GM23248 (cell line): ENCODE results near the gene NTNG1. TPM values are rescaled to one million over a fixed set of nuclear protein-coding genes. Genes with fewer than 3 reads are reported as not detected.
A peak's percentile ranks its signal among the peaks of the same experiment; 100 is the strongest.

Source experiments
- DNase-seq: peaks from one replicate; pipeline ENCODE4 v3.0.0-alpha.2; 2015
- H2AFZ ChIP-seq: fragments of 200-600 bp; sonication (generic); 2 replicates; pipeline ENCODE4 v1.6.1; 2016; ENCODE audit warnings: antibody characterized with exemption
- H3F3A ChIP-seq: fragments of 200-600 bp; sonication (generic); 2 replicates; pipeline ENCODE4 v1.6.1; 2016; ENCODE audit warnings: mild to moderate bottlenecking, antibody characterized with exemption, mixed run types; ENCODE audit not compliant: insufficient read depth
- H3K27ac ChIP-seq: fragments of 200-600 bp; sonication (generic); 2 replicates; pipeline ENCODE4 v1.5.1; 2016; ENCODE audit warnings: mild to moderate bottlenecking
- H3K27me3 ChIP-seq: fragments of 200-600 bp; sonication (generic); replicated peaks from 2 replicates; pipeline ENCODE4 v1.6.1; 2016; ENCODE audit warnings: mild to moderate bottlenecking; ENCODE audit not compliant: insufficient read depth
- H3K36me3 ChIP-seq: fragments of 200-600 bp; sonication (generic); 2 replicates; pipeline ENCODE4 v1.6.1; 2016; ENCODE audit warnings: low read depth, mild to moderate bottlenecking
- H3K4me1 ChIP-seq: fragments of 200-600 bp; sonication (generic); 2 replicates; pipeline ENCODE4 v1.6.1; 2016; ENCODE audit warnings: mild to moderate bottlenecking; ENCODE audit not compliant: insufficient read depth
- H3K4me2 ChIP-seq: fragments of 200-600 bp; sonication (generic); one replicate; pipeline ENCODE4 v1.6.1; 2016; ENCODE audit warnings: mild to moderate bottlenecking; ENCODE audit not compliant: unreplicated experiment
- H3K4me3 ChIP-seq: fragments of 200-600 bp; sonication (generic); 2 replicates; pipeline ENCODE4 v1.5.1; 2016; ENCODE audit warnings: mild to moderate bottlenecking
- H3K79me2 ChIP-seq: fragments of 200-600 bp; sonication (generic); 2 replicates; pipeline ENCODE4 v1.6.1; 2016; ENCODE audit warnings: mild to moderate bottlenecking; ENCODE audit not compliant: insufficient read depth
- H3K9ac ChIP-seq: fragments of 200-600 bp; sonication (generic); 2 replicates; pipeline ENCODE4 v1.6.1; 2016; ENCODE audit warnings: mild to moderate bottlenecking
- H3K9me2 ChIP-seq: fragments of 200-600 bp; sonication (generic); 2 replicates; pipeline ENCODE4 v1.6.1; 2016; ENCODE audit warnings: mixed run types, mild to moderate bottlenecking, moderate library complexity; ENCODE audit not compliant: insufficient read depth
- H3K9me3 ChIP-seq: fragments of 200-600 bp; sonication (generic); one replicate; pipeline ENCODE4 v1.6.1; 2017; ENCODE audit warnings: low read depth
- H4K20me1 ChIP-seq: fragments of 200-600 bp; sonication (generic); 2 replicates; pipeline ENCODE4 v1.6.0; 2016; ENCODE audit not compliant: insufficient read depth
- EZH2 ChIP-seq: fragments of 200-600 bp; sonication (generic); IDR thresholded peaks from 2 replicates; pipeline ENCODE4 v1.6.1; 2018; ENCODE audit warnings: antibody characterized with exemption, mild to moderate bottlenecking; ENCODE audit not compliant: insufficient read depth, poor library complexity, severe bottlenecking
- EZH2phosphoT487 ChIP-seq: fragments of 200-600 bp; sonication (generic); IDR thresholded peaks from 2 replicates; pipeline ENCODE4 v1.6.1; 2018; ENCODE audit warnings: antibody characterized with exemption, moderate library complexity, mild to moderate bottlenecking, low read depth; ENCODE audit not compliant: insufficient read depth
- WGBS, 2 experiments: methylation state at CpG; one replicate each; pipeline ENCODE4 v1.1.6; 2015 to 2017; ENCODE audit warnings: low lambda C conversion rate in 2 of 2, low coverage in 1 of 2; ENCODE audit errors: missing lambda C conversion rate in 2 of 2; 5-methylcytosine and 5-hydroxymethylcytosine counted together
- in situ Hi-C: fragments of 300-500 bp; cut with MboI; formaldehyde crosslinking; loops from 2 replicates; pipeline ENCODE4 v1.15.0; 2020
- polyA plus RNA-seq: library from polyadenylated mRNA; unstranded; fragments of >200 nt; fragmentation: Nextera tagmentation; extraction: Ambion mirVana; gene quantifications from 2 replicates; pipeline ENCODE4 v1.2.1, GENCODE V29; 2016
- total RNA-seq: library from RNA; depleted of rRNA; stranded (reverse); fragments of >200 nt; shearing (Covaris generic); gene quantifications from 2 replicates; pipeline ENCODE4 v1.2.3, GENCODE V29; 2014

NTNG1 gene
- total and polyA plus RNA-seq, 2 experiments from 2014 or later: 14.4 to 16.0 TPM

DNA sequence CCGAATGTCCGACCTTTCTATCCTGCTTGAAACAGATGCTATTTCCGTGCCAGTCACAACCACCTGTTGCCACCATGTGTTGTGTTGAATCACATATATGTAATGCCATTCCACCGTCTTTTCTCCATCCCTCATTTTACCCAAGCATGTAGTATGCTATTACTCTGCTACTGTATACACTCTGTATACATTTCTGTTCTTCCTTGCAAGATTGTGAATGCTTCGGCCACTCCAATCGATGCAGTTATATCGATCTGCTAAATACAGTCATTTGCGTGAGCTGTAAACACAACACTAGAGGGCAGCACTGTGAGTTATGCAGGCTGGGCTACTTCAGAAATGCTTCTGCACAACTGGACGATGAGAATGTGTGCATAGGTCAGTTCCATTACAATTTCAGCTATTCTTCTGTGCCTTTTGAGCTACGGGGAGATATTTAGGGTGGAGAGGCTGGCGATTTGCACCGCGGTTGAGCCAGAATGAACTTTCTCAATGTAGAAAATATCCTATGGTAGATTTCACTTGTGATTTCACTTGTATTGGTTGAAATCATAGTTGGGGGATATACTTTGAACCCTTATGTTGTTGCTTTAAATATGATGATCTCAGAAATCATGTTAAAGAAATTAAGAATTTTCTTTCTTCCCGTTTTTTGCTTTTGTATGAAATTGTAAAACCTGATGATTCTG, 289.8 kb downstream of the NTNG1 start:
- no peak overlapping the region for H3K4me2 ChIP-seq
- H3F3A ChIP-seq: no peaks in the 10 kb centered on the region
- no peaks in the 10 kb centered on the region for H3K9me2 ChIP-seq
- no peaks in the 10 kb centered on the region for H3K36me3 ChIP-seq
- H3K27me3 ChIP-seq: no peaks in the 10 kb centered on the region
- peaks cover 3% of the 10 kb centered on the region for H3K9me3 ChIP-seq
- no peak overlapping the region for H2AFZ ChIP-seq
- no peak overlapping the region for H3K27ac ChIP-seq
- TF ChIP-seq EZH2phosphoT487 (no peak), EZH2 (no peak)
- WGBS, 2 experiments: 90% methylated on average over 14 of the region's 14 CpGs
- H3K4me3 ChIP-seq: no peak overlapping the region
- H3K79me2 ChIP-seq: no peaks in the 10 kb centered on the region
- in situ Hi-C loops: no loop called here
- DNase-seq: peak; percentile 52
- H4K20me1 ChIP-seq: no peaks in the 10 kb centered on the region
- H3K4me1 ChIP-seq: no peaks in the 10 kb centered on the region
- H3K9ac ChIP-seq: no peak overlapping the region

DNA sequence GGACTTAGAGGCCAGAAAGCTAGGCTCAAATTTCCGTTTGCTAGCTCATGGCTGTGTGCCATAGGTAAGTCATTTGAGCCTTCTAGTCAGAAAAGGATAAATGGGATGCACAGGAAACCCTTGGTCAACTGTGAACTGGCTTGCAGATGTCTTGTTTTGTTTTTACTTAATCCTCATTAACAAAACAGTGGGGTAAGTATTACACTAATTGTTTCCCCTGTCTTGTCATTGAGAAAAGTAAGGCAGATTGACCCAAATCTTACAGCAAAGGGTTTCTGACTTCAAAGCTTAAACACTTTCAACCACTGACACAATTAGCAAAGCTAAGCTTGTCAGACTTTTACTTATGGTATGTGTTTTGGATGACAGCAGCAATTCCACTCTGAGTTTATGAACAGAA, 291.3 kb downstream of the NTNG1 start:
- H3K9ac ChIP-seq: no peak overlapping the region
- in situ Hi-C loops: no loop called here
- H3K79me2 ChIP-seq: no peaks in the 10 kb centered on the region
- H3K27ac ChIP-seq: no peak overlapping the region
- no peak overlapping the region for H2AFZ ChIP-seq
- 57 to 68% methylated on average over 1 of the region's 1 CpG for WGBS, 2 experiments
- no peak for TF ChIP-seq EZH2phosphoT487
- TF ChIP-seq EZH2: no peak
- DNase-seq: no peak
- H4K20me1 ChIP-seq: no peaks in the 10 kb centered on the region
- no peak overlapping the region for H3K4me2 ChIP-seq
- no peak overlapping the region for H3K4me3 ChIP-seq
- no peaks in the 10 kb centered on the region for H3F3A ChIP-seq
- H3K4me1 ChIP-seq: no peaks in the 10 kb centered on the region
- H3K9me2 ChIP-seq: no peaks in the 10 kb centered on the region
- H3K36me3 ChIP-seq: no peaks in the 10 kb centered on the region
- H3K27me3 ChIP-seq: no peaks in the 10 kb centered on the region
- no peaks in the 10 kb centered on the region for H3K9me3 ChIP-seq

DNA sequence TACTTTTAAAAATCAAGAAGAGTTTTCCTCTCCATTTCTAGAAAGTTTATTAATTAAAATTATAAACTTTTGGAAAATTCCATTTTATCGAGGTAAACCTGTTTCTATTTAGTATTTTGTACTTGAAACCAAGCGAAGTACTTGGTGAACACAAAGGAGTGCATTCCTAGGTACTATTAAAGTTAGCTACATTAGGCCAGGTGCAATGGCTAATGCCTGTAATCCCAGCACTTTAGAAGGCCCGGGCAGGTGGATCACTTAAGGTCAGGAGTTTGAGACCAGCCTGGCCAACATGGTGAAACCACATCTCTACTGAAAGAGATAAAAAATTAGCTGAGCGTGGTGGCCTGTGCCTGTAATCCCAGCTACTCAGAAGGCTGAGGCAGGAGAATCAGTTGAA, 292.2 kb downstream of the NTNG1 start:
- Histone ChIP-seq H2AFZ (no peak overlapping the region), H3K4me1 (no peaks in the 10 kb centered on the region), H3K27me3 (no peaks in the 10 kb centered on the region), H3K79me2 (no peaks in the 10 kb centered on the region), H3K4me2 (no peak overlapping the region), H3F3A (no peaks in the 10 kb centered on the region), H3K4me3 (no peak overlapping the region), H3K9me3 (no peaks in the 10 kb centered on the region), H4K20me1 (no peaks in the 10 kb centered on the region), H3K36me3 (no peaks in the 10 kb centered on the region), H3K27ac (no peak overlapping the region), H3K9ac (no peak overlapping the region), H3K9me2 (no peaks in the 10 kb centered on the region)
- 71 to 75% methylated on average over 4 of the region's 4 CpGs for WGBS, 2 experiments
- no peak for DNase-seq
- in situ Hi-C loops: no loop called here
- TF ChIP-seq EZH2: no peak

DNA sequence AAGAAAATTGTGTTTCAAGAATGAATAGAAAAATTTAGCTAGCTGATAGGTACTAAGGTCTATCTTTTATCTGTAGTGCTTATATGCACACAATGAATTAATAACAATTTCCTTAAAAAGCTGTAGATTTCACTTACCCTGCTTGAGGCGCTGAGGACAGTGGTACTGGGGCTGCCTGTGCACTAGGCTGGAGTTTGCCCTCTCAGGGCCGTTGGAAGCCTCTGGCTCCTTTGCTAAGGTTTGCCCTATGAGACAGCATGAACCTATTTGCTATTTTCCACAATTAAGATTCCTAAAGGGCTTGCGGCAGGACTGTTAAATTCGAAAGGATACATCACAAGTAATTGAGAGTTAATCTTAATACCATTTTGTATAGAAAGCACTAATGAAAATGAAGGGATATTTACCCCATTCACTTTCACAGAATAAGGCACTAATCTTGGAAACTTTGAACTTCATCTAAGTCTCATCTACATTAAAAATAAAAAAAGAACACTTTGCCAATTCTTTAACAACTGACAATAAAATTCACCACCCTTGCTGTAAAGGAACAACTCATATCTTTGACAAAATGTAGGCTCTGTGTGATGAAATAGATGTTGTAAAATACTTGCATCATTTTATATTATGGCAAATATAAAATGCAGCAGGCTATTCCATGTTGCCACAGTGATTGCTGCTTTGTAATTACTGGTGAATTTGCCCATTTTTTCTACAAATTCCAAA, 293.0 kb downstream of the NTNG1 start:
- Histone ChIP-seq H3K4me2 (no peak overlapping the region), H3K4me3 (no peak overlapping the region), H4K20me1 (no peaks in the 10 kb centered on the region), H3K36me3 (no peaks in the 10 kb centered on the region), H3K27me3 (no peaks in the 10 kb centered on the region), H3K4me1 (no peaks in the 10 kb centered on the region), H3K9me3 (no peaks in the 10 kb centered on the region), H3K9me2 (no peaks in the 10 kb centered on the region), H3K9ac (no peak overlapping the region), H3F3A (no peaks in the 10 kb centered on the region), H3K79me2 (no peaks in the 10 kb centered on the region), H3K27ac (no peak overlapping the region), H2AFZ (no peak overlapping the region)
- in situ Hi-C loops: no loop called here
- 72 to 74% methylated on average over 4 of the region's 4 CpGs for WGBS, 2 experiments
- DNase-seq: no peak
- TF ChIP-seq EZH2 (no peak), EZH2phosphoT487 (no peak)
